ENCODE measurements around the gene SH3RF1. TPM values are rescaled to one million over a fixed set of nuclear protein-coding genes. Genes with fewer than 3 reads are reported as not detected.

The SH3RF1 gene
- total and polyA plus RNA-seq, 2 of the 8 experiments (the other 6 are each of a cell fraction or from before 2014, with no cell fraction given), result 6.9 to 15.1 TPM

DNA sequence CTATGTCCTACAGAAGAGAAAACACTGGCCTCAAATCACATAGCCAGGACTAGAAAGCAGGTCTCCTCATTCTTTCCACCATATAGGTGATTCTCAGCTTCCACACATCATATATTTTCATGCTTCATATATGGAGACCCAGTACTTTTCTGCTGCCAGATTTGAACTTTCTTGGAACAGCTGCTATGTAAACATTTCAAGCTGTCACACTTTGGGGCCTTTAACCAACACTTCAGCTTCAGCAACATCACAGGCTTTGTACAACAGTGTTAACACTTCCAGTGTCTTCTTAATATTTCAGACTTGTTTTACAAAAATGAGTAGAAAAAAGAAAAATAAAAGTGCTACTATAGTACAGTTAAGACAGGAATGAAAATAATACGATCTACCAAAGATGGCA, 12.6 kb downstream of the SH3RF1 start:
- peaks cover 0 to 88% of the 10 kb centered on the region in 2 experiments; a peak in 2 of 4 replicates for H3K79me2 ChIP-seq (ENCODE audit: control insufficient read depth in 1 of 2, insufficient read depth in 2 of 2, low read length in 2 of 2)
- no peak overlapping the region for H2BK5ac ChIP-seq (ENCODE audit: low read depth, low read length)
- H3K4me1 ChIP-seq (replicated peaks in 1 of 4; ENCODE audit: control insufficient read depth in 3 of 4, insufficient read depth in 4 of 4, low read length in 3 of 4), result peaks cover 0 to 9% (median 5%) of the 10 kb centered on the region in 4 experiments; a peak in 4 of 7 replicates
- no peak overlapping the region for H3K4me3 ChIP-seq (ENCODE audit: extremely low read depth in 1 of 4, insufficient read depth in 2 of 4, low read depth in 3 of 4, low read length in 4 of 4)
- H3K27ac ChIP-seq (ENCODE audit: low read depth, low read length), result no peak overlapping the region
- no peak overlapping the region for H4K8ac ChIP-seq (ENCODE audit: extremely low read depth, insufficient read depth, low read length)
- H3K23me2 ChIP-seq (ENCODE audit: low read depth, low read length), result no peaks in the 10 kb centered on the region; the same call in 1 of the 2 replicates
- WGBS, 2 experiments (ENCODE audit: extremely low coverage in 1 of 2, insufficient coverage in 1 of 2, insufficient read length in 1 of 2, insufficient replicate concordance in 2 of 2, low coverage in 1 of 2, low lambda C conversion rate in 2 of 2, missing lambda C conversion rate in 1 of 2), result 84% methylated on average over 1 of the region's 1 CpG; no CpG with 5 or more reads in 1 of the 2 experiments
- H3K14ac ChIP-seq (ENCODE audit: insufficient read length), result no peak overlapping the region
- DNase-seq (ENCODE audit: low read depth in 1 of 2, low spot score in 2 of 2) (no peak), FAIRE-seq (no peak)
- no peak overlapping the region for H4K91ac ChIP-seq (replicated peaks; ENCODE audit: insufficient read length, low read length)
- H2BK20ac ChIP-seq (ENCODE audit: low read length), result no peak overlapping the region
- peaks cover 0 to 2% of the 10 kb centered on the region in 2 experiments for H4K20me1 ChIP-seq (replicated peaks in 1 of 2; ENCODE audit: control insufficient read depth in 1 of 2, insufficient read depth in 2 of 2, low read length in 2 of 2)
- H3K4me2 ChIP-seq (ENCODE audit: insufficient read depth in 1 of 2, low read depth in 2 of 2, low read length in 2 of 2), result no peak overlapping the region
- no peak overlapping the region for H2AFZ ChIP-seq (ENCODE audit: low read length)
- H3K9me3 ChIP-seq (ENCODE audit: insufficient read depth in 2 of 2, low read depth in 1 of 2, low read length in 1 of 2), result no peaks in the 10 kb centered on the region
- H3K79me1 ChIP-seq (ENCODE audit: low read depth, low read length), result no peaks in the 10 kb centered on the region; the same call in 1 of the 2 replicates
- no peak overlapping the region for H2AK5ac ChIP-seq (ENCODE audit: low read depth, low read length)
- no peak overlapping the region for H2BK120ac ChIP-seq (replicated peaks; ENCODE audit: low read depth, low read length)
- H3K27me3 ChIP-seq (replicated peaks in 1 of 4; ENCODE audit: control insufficient read depth in 3 of 4, extremely low read depth in 1 of 4, insufficient read depth in 3 of 4, low read length in 3 of 4), result no peaks in the 10 kb centered on the region
- POLR2A ChIA-PET (ENCODE audit: partially characterized antibody), result interaction anchor here (1.3 to 4.3 kb wide), 2 partner anchors 11 to 248 kb away, joined by 3 to 34 read pairs; partner anchors contain the start of genes CBR4 and SH3RF1
- H3K56ac ChIP-seq (replicated peaks; ENCODE audit: insufficient read length, low read depth, low read length), result no peak overlapping the region
- CTCF ChIA-PET (ENCODE audit: partially characterized antibody), result interaction anchor here (0.7 to 5.1 kb wide), 3 partner anchors 11 to 865 kb away, joined by 3 to 24 read pairs (median 3); partner anchors contain the start of gene SH3RF1
- H3K18ac ChIP-seq (ENCODE audit: extremely low read depth, low read length), result no peak overlapping the region
- H3K36me3 ChIP-seq (ENCODE audit: control insufficient read depth in 2 of 4, insufficient read depth in 4 of 4, low read length in 3 of 4), result no peaks in the 10 kb centered on the region; a peak in 1 of 8 replicates
- H3K4ac ChIP-seq (replicated peaks; ENCODE audit: insufficient read length, low read depth, low read length), result no peak overlapping the region
- no peak overlapping the region for H2BK15ac ChIP-seq (ENCODE audit: low read length)
- no peak overlapping the region for H3K9ac ChIP-seq (replicated peaks in 1 of 4; ENCODE audit: extremely low read depth in 1 of 4, low read depth in 3 of 4, low read length in 3 of 4)
- H2BK12ac ChIP-seq (ENCODE audit: low read depth, low read length), result no peak overlapping the region
- no peak overlapping the region for H3K23ac ChIP-seq (ENCODE audit: insufficient read length)
- no peak overlapping the region for H4K5ac ChIP-seq (ENCODE audit: insufficient read length, low read depth, low read length)
- TF ChIP-seq POLR2AphosphoS5 (IDR thresholded peaks at IDR 0.05; ENCODE audit: low read depth, low read length), result no peak
